ENCODE measurements around the gene FRMD8. TPM values are rescaled to one million over a fixed set of nuclear protein-coding genes. Genes with fewer than 3 reads are reported as not detected.

The FRMD8 gene
- total RNA-seq, 1 experiment from 2014 or later, result 18.9 TPM

DNA sequence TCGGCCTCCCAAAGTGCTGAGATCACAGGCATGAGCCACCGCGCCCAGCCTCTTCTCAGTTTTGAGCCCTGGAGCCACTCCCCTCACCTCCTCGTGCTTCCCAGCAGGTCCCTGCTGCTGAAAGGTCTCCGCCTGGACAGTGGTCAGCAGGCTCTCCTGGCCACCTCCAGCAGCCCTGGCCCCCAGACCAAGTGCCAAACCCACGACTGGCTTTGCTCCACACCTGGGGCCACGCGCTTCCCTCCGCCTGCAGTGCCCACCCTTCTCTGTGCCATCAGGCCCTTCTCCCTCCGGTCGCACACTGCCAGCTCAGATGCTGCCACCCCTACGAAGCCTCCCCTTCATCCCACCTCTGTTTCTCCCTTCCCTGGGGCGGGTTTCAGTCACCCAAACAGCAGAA, 12.8 kb downstream of the FRMD8 start:
- Mint-ChIP-seq H3K9me3 (ENCODE audit: unreplicated experiment) (no peaks in the 10 kb centered on the region), H3K27ac (ENCODE audit: low read depth, unreplicated experiment) (no peak overlapping the region), H3K36me3 (ENCODE audit: insufficient read depth, unreplicated experiment) (peaks cover 69% of the 10 kb centered on the region), H3K4me1 (ENCODE audit: insufficient read depth, unreplicated experiment) (no peaks in the 10 kb centered on the region), H3K4me3 (ENCODE audit: unreplicated experiment) (no peak overlapping the region), H3K27me3 (ENCODE audit: insufficient read depth, unreplicated experiment) (no peaks in the 10 kb centered on the region)
- BruUV-seq (replicated peaks), result no TSS peak
- intact Hi-C loops (cut with micrococcal nuclease), result no loop called here
- no peak for DNase-seq (ENCODE audit: unreplicated experiment)
- CTCF ChIA-PET, result interaction anchor here (0.7 to 1.1 kb wide), 3 partner anchors 12 to 106 kb away, joined by 3 to 4 read pairs (median 3); no protein-coding TSS in a partner anchor
- POLR2A ChIA-PET, result interaction anchor here (0.8 to 1.5 kb wide), 2 partner anchors 8 to 10 kb away, joined by 3 read pairs; no protein-coding TSS in a partner anchor
- TF ChIP-seq, protein P1, sequence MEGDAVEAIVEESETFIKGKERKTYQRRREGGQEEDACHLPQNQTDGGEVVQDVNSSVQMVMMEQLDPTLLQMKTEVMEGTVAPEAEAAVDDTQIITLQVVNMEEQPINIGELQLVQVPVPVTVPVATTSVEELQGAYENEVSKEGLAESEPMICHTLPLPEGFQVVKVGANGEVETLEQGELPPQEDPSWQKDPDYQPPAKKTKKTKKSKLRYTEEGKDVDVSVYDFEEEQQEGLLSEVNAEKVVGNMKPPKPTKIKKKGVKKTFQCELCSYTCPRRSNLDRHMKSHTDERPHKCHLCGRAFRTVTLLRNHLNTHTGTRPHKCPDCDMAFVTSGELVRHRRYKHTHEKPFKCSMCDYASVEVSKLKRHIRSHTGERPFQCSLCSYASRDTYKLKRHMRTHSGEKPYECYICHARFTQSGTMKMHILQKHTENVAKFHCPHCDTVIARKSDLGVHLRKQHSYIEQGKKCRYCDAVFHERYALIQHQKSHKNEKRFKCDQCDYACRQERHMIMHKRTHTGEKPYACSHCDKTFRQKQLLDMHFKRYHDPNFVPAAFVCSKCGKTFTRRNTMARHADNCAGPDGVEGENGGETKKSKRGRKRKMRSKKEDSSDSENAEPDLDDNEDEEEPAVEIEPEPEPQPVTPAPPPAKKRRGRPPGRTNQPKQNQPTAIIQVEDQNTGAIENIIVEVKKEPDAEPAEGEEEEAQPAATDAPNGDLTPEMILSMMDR (IDR thresholded peaks at IDR 0.05; ENCODE audit: unreplicated experiment), result no peak

DNA sequence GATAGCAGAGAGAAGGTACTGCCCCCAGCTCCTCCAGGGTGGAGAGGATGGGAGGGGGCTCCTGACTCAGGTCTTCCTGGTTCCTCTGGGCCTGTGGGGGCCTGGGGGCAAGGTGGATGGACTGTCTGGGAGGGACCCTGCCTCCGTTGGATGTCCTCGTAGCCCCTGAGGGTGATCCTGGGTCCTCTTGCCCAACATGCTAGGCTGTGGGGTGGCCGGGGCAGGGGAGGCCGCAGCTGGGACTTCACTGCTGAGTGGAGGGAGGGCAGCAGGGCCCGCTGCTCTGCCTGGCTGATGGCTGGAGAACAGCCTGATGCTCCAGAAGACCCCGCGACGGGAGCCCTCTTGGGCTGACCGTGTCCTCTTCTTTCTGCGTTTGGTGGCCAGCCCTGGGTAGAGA, 13.4 kb downstream of the FRMD8 start:
- H3K4me1 Mint-ChIP-seq (ENCODE audit: insufficient read depth, unreplicated experiment), result no peaks in the 10 kb centered on the region
- BruUV-seq (replicated peaks), result no TSS peak
- ChIA-PET POLR2A (interaction anchor here (1.5 kb wide), 1 partner anchor 9 kb away, joined by 3 read pairs; no protein-coding TSS in a partner anchor), CTCF (interaction anchor here (0.7 to 1.1 kb wide), 3 partner anchors 12 to 105 kb away, joined by 3 to 4 read pairs (median 3); no protein-coding TSS in a partner anchor)
- H3K4me3 Mint-ChIP-seq (ENCODE audit: unreplicated experiment), result no peak overlapping the region
- no peak overlapping the region for H3K27ac Mint-ChIP-seq (ENCODE audit: low read depth, unreplicated experiment)
- H3K9me3 Mint-ChIP-seq (ENCODE audit: unreplicated experiment), result no peaks in the 10 kb centered on the region
- TF ChIP-seq, protein P1 (IDR thresholded peaks at IDR 0.05; ENCODE audit: unreplicated experiment), result no peak
- H3K27me3 Mint-ChIP-seq (ENCODE audit: insufficient read depth, unreplicated experiment), result no peaks in the 10 kb centered on the region
- peaks cover 72% of the 10 kb centered on the region for H3K36me3 Mint-ChIP-seq (ENCODE audit: insufficient read depth, unreplicated experiment)
- no peak for DNase-seq (ENCODE audit: unreplicated experiment)
- intact Hi-C loops (cut with micrococcal nuclease), result no loop called here

DNA sequence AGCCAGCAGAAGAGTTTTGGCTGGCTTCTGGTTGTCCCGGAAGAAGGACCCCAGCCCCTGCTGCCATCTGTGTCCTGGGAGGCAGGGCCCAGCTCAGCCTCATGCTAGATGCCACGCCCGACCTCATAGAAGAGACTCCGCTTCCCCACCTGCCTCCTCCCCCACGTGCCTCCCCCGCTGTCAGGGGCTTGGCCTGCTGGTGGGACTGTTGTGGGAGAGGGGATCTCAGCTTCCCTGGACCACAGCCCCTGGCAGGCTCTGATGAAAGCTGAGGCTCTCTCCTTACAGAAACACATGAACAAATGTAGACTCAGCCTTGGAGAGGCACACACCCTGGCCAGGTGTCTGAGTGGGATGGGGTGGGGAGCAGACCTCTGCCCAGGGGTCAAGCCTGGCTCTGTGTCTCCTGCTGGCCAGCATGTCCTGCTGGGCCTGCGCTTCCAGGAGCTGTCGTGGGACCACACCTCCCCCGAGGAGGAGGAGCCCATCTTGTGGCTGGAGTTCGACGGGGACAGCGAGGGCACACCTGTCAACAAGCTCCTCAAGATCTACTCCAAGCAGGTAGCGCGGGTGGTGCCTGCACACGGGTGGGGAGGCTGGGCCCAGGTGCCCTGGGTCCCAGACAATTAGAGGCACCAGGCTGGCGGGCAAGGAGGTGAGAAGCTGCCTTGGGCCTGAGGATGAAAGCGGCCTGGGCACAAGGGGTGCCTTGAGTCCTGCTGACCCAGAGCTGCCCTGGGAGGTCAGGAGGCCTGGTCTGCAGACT, 14.1 kb downstream of the FRMD8 start:
- ChIA-PET POLR2A (no interaction called here), CTCF (interaction anchor here (0.6 to 1.2 kb wide), 4 partner anchors 9 to 110 kb away, joined by 3 to 4 read pairs (median 4); no protein-coding TSS in a partner anchor)
- no peak overlapping the region for H3K27ac Mint-ChIP-seq (ENCODE audit: low read depth, unreplicated experiment)
- intact Hi-C loops (cut with micrococcal nuclease), result no loop called here
- no TSS peak for BruUV-seq (replicated peaks)
- H3K4me3 Mint-ChIP-seq (ENCODE audit: unreplicated experiment), result no peak overlapping the region
- no peaks in the 10 kb centered on the region for H3K9me3 Mint-ChIP-seq (ENCODE audit: unreplicated experiment)
- H3K4me1 Mint-ChIP-seq (ENCODE audit: insufficient read depth, unreplicated experiment), result no peaks in the 10 kb centered on the region
- TF ChIP-seq, protein P1 (IDR thresholded peaks at IDR 0.05; ENCODE audit: unreplicated experiment), result no peak
- H3K27me3 Mint-ChIP-seq (ENCODE audit: insufficient read depth, unreplicated experiment), result no peaks in the 10 kb centered on the region
- H3K36me3 Mint-ChIP-seq (ENCODE audit: insufficient read depth, unreplicated experiment), result peaks cover 75% of the 10 kb centered on the region
- DNase-seq (ENCODE audit: unreplicated experiment), result no peak

DNA sequence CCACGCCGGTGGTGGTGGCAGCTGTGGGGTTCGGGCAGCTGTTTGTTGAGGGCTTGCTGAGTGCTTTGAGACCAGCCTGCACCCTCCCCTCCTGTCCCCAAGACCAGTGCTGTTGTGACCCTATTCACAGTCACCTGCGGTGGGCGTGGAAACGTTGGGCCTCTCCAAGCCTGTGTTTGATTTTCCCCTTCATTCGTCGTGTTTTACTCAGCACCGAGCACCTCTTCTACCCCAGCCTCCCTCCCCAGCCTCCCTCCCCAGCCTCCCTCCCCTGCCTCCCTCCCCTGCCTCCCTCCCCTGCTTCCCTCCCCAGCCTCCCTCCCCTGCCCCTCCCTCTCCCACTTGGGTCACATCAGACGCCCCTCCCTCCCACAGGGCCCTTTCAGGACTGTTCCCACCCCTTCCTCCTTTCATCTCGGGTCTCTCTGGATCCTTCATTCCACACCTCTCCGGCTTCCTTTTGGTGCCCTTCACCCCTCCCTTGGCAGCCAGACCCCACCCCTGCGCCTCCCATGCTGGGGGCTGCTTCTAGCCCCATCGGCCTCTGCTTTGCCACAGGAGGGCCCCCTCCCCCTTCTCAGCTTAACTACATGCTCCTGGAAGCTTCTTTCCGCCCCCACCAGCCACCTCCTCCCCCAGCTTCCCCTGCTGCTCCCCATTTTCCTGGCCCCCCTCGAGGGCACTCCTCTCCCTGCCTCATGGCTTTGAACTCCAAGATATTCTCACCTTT, 14.8 kb downstream of the FRMD8 start:
- Mint-ChIP-seq H3K9me3 (ENCODE audit: unreplicated experiment) (no peaks in the 10 kb centered on the region), H3K27me3 (ENCODE audit: insufficient read depth, unreplicated experiment) (no peaks in the 10 kb centered on the region), H3K4me1 (ENCODE audit: insufficient read depth, unreplicated experiment) (no peaks in the 10 kb centered on the region), H3K27ac (ENCODE audit: low read depth, unreplicated experiment) (no peak overlapping the region), H3K36me3 (ENCODE audit: insufficient read depth, unreplicated experiment) (peaks cover 74% of the 10 kb centered on the region), H3K4me3 (ENCODE audit: unreplicated experiment) (no peak overlapping the region)
- BruUV-seq (replicated peaks), result no TSS peak
- POLR2A ChIA-PET, result no interaction called here
- intact Hi-C loops (cut with micrococcal nuclease), result no loop called here
- TF ChIP-seq, protein P1 (IDR thresholded peaks at IDR 0.05; ENCODE audit: unreplicated experiment), result no peak
- CTCF ChIA-PET, result interaction anchor here (0.6 to 1.2 kb wide), 3 partner anchors 15 to 110 kb away, joined by 3 to 4 read pairs (median 4); no protein-coding TSS in a partner anchor
- no peak for DNase-seq (ENCODE audit: unreplicated experiment)

Measured in MCF 10A (cell line).